GM23248 (cell line): ENCODE measurements around the gene BTBD17.

Source experiments
- EZH2 ChIP-seq: fragments of 200-600 bp; sonication (generic); IDR thresholded peaks from 2 replicates; pipeline ENCODE4 v1.6.1; 2018; ENCODE audit warnings: antibody characterized with exemption, mild to moderate bottlenecking; ENCODE audit not compliant: insufficient read depth, poor library complexity, severe bottlenecking
- EZH2phosphoT487 ChIP-seq: fragments of 200-600 bp; sonication (generic); IDR thresholded peaks from 2 replicates; pipeline ENCODE4 v1.6.1; 2018; ENCODE audit warnings: antibody characterized with exemption, moderate library complexity, mild to moderate bottlenecking, low read depth; ENCODE audit not compliant: insufficient read depth

GRCh38 chr17:74380959-74381808 is 19.5 kb upstream of the BTBD17 start:
- TF ChIP-seq EZH2, result no peak
- no peak for TF ChIP-seq EZH2phosphoT487
